Measurements from ENCODE around the gene DSTN. TPM values are rescaled to one million over a fixed set of nuclear protein-coding genes. Genes with fewer than 3 reads are reported as not detected.

Gene DSTN
- total and polyA plus RNA-seq, 2 donors (not counting 1 experiment from before 2014, with no cell fraction given), result 6.6 to 13.4 TPM

- H3K4me3 Mint-ChIP-seq, result no peak overlapping the region
These were observed 65.7 kb downstream of the DSTN start for GRCh38 chr20:17635332-17636244.

More at GRCh38 chr20:17635332-17636244, 65.7 kb downstream of the DSTN start:
- Histone ChIP-seq H3K79me2 (ENCODE audit: control insufficient read depth, insufficient read depth, low read length) (no peaks in the 10 kb centered on the region), H3K9ac (ENCODE audit: low read length) (no peak overlapping the region), H3K27ac (ENCODE audit: low read length in 2 of 2) (no peak overlapping the region), H3K4me1 (ENCODE audit: control insufficient read depth in 2 of 2, insufficient read depth in 2 of 2, low read length in 2 of 2) (peaks cover 7 to 23% of the 10 kb centered on the region in 2 donors), H3K9me3 (ENCODE audit: control extremely low read depth in 1 of 3, control insufficient read depth in 2 of 3, insufficient read depth in 1 of 3, low read length in 2 of 3) (no peaks in the 10 kb centered on the region), H3K27me3 (replicated peaks in 1 of 4; ENCODE audit: control extremely low read depth in 1 of 4, control insufficient read depth in 3 of 4, insufficient read depth in 4 of 4, low read length in 3 of 4) (no peaks in the 10 kb centered on the region), H3K36me3 (replicated peaks in 1 of 2; ENCODE audit: control extremely low read depth in 1 of 2, control insufficient read depth in 1 of 2, extremely low read depth in 1 of 2, insufficient read depth in 2 of 2, low read length in 1 of 2) (peaks cover 0 to 41% of the 10 kb centered on the region in 2 experiments), H3K4me2 (replicated peaks; ENCODE audit: low read depth, low read length, poor library complexity, severe bottlenecking) (no peak overlapping the region), H2AFZ (ENCODE audit: insufficient read depth, low read depth, low read length, poor library complexity, severe bottlenecking) (no peak overlapping the region), H3K4me3 (ENCODE audit: control extremely low read depth in 1 of 5, extremely low read depth in 1 of 5, insufficient read depth in 1 of 5, low read depth in 2 of 5, low read length in 4 of 5) (no peak overlapping the region), H4K20me1 (ENCODE audit: control insufficient read depth, insufficient read depth, low read length, poor library complexity, severe bottlenecking) (no peaks in the 10 kb centered on the region)
- H3K4me1 Mint-ChIP-seq, result peaks cover 16% of the 10 kb centered on the region
- H3K27me3 Mint-ChIP-seq, result no peaks in the 10 kb centered on the region
- TF ChIP-seq CTCF (IDR thresholded peaks at IDR 0.05) (no peak), EZH2 (IDR thresholded peaks at IDR 0.05; ENCODE audit: borderline replicate concordance, insufficient read depth, low read depth, low read length, poor library complexity, severe bottlenecking) (no peak)
- H3K9me3 Mint-ChIP-seq (ENCODE audit: insufficient read depth), result no peaks in the 10 kb centered on the region
- DNase-seq (no peak), ATAC-seq (ENCODE audit: low read depth) (no peak)
- H3K27ac Mint-ChIP-seq, result no peak overlapping the region
- intact Hi-C loops (cut with micrococcal nuclease), result no loop called here
- ChIA-PET CTCF (no interaction called here), POLR2A (no interaction called here)
- WGBS (ENCODE audit: insufficient coverage), result 64% methylated on average over 25 of the region's 25 CpGs

Data from B cell (primary cell).